Measurements from ENCODE around the gene SUMO2. TPM values are rescaled to one million over a fixed set of nuclear protein-coding genes. Genes with fewer than 3 reads are reported as not detected.

Gene SUMO2
- total RNA-seq, 1 donor from 2014 or later = 602 TPM

- H3K27me3 Mint-ChIP-seq = no peaks in the 10 kb centered on the region
- no peaks in the 10 kb centered on the region for H3K36me3 Mint-ChIP-seq
- TF ChIP-seq CTCF (conservative IDR thresholded peaks at IDR 0.05) = no peak
- H3K4me3 Mint-ChIP-seq = no peak overlapping the region
- DNase-seq (ENCODE audit: extremely low spot score, unreplicated experiment) = no peak
- no peaks in the 10 kb centered on the region for H3K9me3 Mint-ChIP-seq
- H3K4me1 Mint-ChIP-seq (ENCODE audit: unreplicated experiment) = no peaks in the 10 kb centered on the region
- no peak overlapping the region for H3K27ac Mint-ChIP-seq
Observed at GRCh38 chr17:75191584-75191983, 8.8 kb upstream of the SUMO2 start.

DNA sequence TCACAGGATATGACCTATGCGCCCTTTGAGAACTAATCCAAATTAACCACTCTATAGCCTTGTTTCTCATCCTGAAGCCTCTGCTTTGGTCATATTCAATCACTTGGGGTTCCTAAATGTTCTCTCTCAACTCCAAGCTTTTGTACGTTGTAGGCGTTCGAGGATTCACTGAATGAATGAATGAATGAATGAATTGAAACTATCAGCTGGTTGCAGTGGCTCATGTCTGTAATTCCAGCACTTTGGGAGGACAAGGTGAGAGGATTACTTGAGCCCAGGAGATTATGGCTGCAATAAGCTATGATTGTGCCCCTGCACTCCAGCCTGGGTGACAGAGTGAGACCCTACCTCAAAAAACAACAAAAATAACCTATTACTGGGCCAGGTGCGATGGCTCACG, 5.9 kb upstream of the SUMO2 start:
- no peak for DNase-seq (ENCODE audit: extremely low spot score, unreplicated experiment)
- TF ChIP-seq CTCF (conservative IDR thresholded peaks at IDR 0.05) = no peak
- Mint-ChIP-seq H3K27me3 (no peaks in the 10 kb centered on the region), H3K27ac (no peak overlapping the region), H3K4me1 (ENCODE audit: unreplicated experiment) (peaks cover 6% of the 10 kb centered on the region), H3K36me3 (peaks cover 4% of the 10 kb centered on the region), H3K4me3 (no peak overlapping the region), H3K9me3 (peaks cover 6% of the 10 kb centered on the region)

DNA sequence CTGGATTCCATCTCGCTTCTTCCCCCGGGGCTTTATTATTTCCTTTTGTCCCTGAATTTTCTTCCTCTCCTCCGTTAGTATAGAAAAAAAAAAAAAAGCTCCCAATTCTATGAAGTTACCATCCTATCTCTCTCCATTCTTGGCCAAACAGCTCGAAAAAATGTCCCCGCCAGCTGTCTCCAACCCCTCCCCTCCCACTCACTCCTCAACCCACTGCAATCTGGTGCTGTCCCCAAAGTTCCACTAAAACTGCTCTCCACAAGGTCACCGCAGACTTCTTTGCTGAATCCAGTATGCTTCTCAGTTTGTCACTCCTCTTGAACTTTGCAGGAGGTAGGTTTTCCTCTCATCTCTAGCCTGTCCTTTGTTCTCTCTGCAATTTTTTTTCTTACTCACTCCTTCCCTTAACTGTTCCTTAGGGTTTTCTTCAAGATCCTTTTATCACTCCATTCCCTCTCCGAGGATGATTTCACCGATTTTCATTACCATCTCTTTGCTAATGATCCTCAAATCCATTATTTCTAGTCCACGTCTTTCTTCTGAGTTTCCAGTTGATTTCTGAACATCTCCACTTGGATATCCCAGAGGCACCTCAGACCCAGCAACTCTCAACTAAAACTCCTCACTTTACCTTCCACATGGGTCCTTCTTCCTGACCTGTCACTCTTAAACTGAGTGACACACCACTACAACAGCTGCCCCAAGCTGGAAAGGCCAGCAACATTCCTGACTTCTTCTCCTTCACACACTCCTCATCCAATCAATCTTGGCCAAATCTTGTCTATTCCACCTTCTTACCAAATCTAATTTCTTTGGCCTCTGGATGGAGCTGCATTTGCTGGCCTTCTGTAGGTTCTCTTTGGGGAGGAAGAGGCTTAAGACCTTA, 1.5 kb upstream of the SUMO2 start:
- H3K4me1 Mint-ChIP-seq (ENCODE audit: unreplicated experiment) = peaks cover 16% of the 10 kb centered on the region
- H3K9me3 Mint-ChIP-seq = peaks cover 6% of the 10 kb centered on the region
- H3K36me3 Mint-ChIP-seq = peaks cover 17% of the 10 kb centered on the region
- no peak for DNase-seq (ENCODE audit: extremely low spot score, unreplicated experiment)
- H3K27ac Mint-ChIP-seq = peak overlapping the region; percentile 94
- no peak for TF ChIP-seq CTCF (conservative IDR thresholded peaks at IDR 0.05)
- H3K27me3 Mint-ChIP-seq = no peaks in the 10 kb centered on the region
- peak overlapping the region; percentile 83 for H3K4me3 Mint-ChIP-seq

GRCh38 chr17:75182319-75182568, 515 bp downstream of the SUMO2 start:
- Mint-ChIP-seq H3K4me3 (peak overlapping the region; percentile 93), H3K27me3 (no peaks in the 10 kb centered on the region), H3K9me3 (peaks cover 6% of the 10 kb centered on the region), H3K4me1 (ENCODE audit: unreplicated experiment) (peaks cover 16% of the 10 kb centered on the region), H3K27ac (peak overlapping the region; percentile 85), H3K36me3 (peaks cover 17% of the 10 kb centered on the region)
- no peak for TF ChIP-seq CTCF (conservative IDR thresholded peaks at IDR 0.05)
- no peak for DNase-seq (ENCODE audit: extremely low spot score, unreplicated experiment)

DNA sequence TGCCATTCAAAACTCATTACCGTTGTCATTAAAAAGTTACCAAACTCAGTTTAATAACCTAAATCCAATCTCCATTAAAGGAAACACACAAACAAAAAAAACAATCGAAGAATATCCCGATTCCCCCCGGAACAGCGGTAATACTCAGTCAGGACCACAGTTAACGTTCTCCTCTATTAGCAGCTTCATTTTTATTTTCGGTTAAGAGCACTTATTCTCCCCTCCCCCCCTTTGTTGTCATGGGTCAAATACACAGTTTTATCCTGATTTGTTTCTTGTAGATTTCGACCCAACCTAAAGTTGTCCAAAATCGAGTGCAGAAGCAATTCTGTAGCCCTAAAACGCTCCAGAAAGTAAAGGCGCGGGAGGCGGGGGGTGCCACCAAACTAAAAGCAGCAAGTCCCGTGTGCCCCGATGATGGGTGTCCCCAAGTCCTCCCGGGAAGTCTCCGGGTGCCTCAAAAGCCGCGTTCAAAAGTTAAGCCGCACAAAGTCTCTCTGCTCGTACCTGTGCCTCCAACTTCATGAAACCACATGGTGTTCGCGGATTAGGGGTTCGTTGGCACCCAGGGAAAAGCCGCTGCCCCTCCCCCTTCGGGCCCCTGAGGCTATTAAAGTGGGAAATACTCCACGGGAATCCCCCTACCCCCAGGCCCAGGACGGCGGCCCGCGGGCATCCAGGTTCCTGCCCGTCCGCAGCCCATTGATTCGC, 996 bp downstream of the SUMO2 start:
- Mint-ChIP-seq H3K4me1 (ENCODE audit: unreplicated experiment) (peaks cover 16% of the 10 kb centered on the region), H3K36me3 (peaks cover 19% of the 10 kb centered on the region), H3K4me3 (peak overlapping the region; percentile 93), H3K9me3 (peaks cover 6% of the 10 kb centered on the region), H3K27ac (peak overlapping the region; percentile 85), H3K27me3 (no peaks in the 10 kb centered on the region)
- DNase-seq (ENCODE audit: extremely low spot score, unreplicated experiment) = no peak
- no peak for TF ChIP-seq CTCF (conservative IDR thresholded peaks at IDR 0.05)

Data from type B pancreatic cell (in vitro differentiated cells).